Panc1 (cell line): ENCODE results near the gene MRPL50. TPM values are rescaled to one million over a fixed set of nuclear protein-coding genes. Genes with fewer than 3 reads are reported as not detected.

Experiments
- ATAC-seq: fragments of 200-7000 bp; cut with Tn5 transposase; 2 replicates; pipeline ENCODE4 v1.9.1; 2020; ENCODE audit warnings: mild to moderate bottlenecking, moderate library complexity
- BruUV-seq: library from RNA; stranded (reverse); fragments of 400-500 nt; replicated peaks from 2 replicates; lab custom pipeline; 2021; lab: Mats Ljungman, UMichigan
- CTCF ChIA-PET: fragments of 300-600 bp; sonication (Branson Sonifier 250); formaldehyde crosslinking; loops from one replicate; lab custom pipeline; 2022; ENCODE audit warnings: antibody characterized with exemption; lab: Charles Lee
- POLR2A ChIA-PET: fragments of 300-600 bp; sonication (Branson Sonifier 250); formaldehyde crosslinking; loops from one replicate; lab custom pipeline; 2022; ENCODE audit warnings: antibody characterized with exemption; lab: Charles Lee
- DNase-seq: peaks from one replicate; pipeline ENCODE4 v3.0.0-alpha.2; 2010; ENCODE audit warnings: low read depth, low spot score
- H3K27ac ChIP-seq: 2 replicates; pipeline ENCODE4 v1.5.1; 2011; ENCODE audit warnings: mild to moderate bottlenecking, low read length, inconsistent platforms
- H3K27me3 ChIP-seq: fragments of 200-500 bp; sonication (Bioruptor generic); 2 replicates; pipeline ENCODE4 v1.6.0; 2014; ENCODE audit warnings: low read length, inconsistent platforms; ENCODE audit not compliant: control insufficient read depth, insufficient read depth
- H3K36me3 ChIP-seq: fragments of 200-500 bp; sonication (Bioruptor generic); 2 replicates; pipeline ENCODE4 v1.5.1; 2014; ENCODE audit warnings: inconsistent platforms, mild to moderate bottlenecking, low read length, moderate library complexity; ENCODE audit not compliant: control insufficient read depth, insufficient read depth
- H3K4me1 ChIP-seq: 2 replicates; pipeline ENCODE4 v1.5.1; 2011; ENCODE audit warnings: inconsistent platforms, mild to moderate bottlenecking, low read length, moderate library complexity; ENCODE audit not compliant: control insufficient read depth, insufficient read depth
- H3K4me3 ChIP-seq, 2 experiments: 2 replicates each; pipeline ENCODE4 v1.5.1; 2011 to 2012; ENCODE audit warnings: low read depth in 2 of 2, low read length in 2 of 2, mild to moderate bottlenecking in 2 of 2, inconsistent platforms in 1 of 2, moderate library complexity in 1 of 2
- H3K9me3 ChIP-seq: fragments of 200-500 bp; sonication (Bioruptor generic); 2 replicates; pipeline ENCODE4 v1.5.1; 2014; ENCODE audit warnings: low read depth, mild to moderate bottlenecking, inconsistent platforms, low read length, moderate library complexity; ENCODE audit not compliant: control insufficient read depth, insufficient read depth
- CTCF ChIP-seq: fragments of 450-650 bp; IDR thresholded peaks from 2 replicates; pipeline ENCODE4 v1.5.1; 2017; ENCODE audit warnings: mild to moderate bottlenecking
- POLR2AphosphoS5 ChIP-seq: IDR thresholded peaks from 2 replicates; pipeline ENCODE4 v1.6.1; 2012; ENCODE audit warnings: mild to moderate bottlenecking, low read depth, low read length, moderate library complexity
- SIN3A ChIP-seq: IDR thresholded peaks from 2 replicates; pipeline ENCODE4 v1.6.1; 2012; ENCODE audit warnings: low read depth, mild to moderate bottlenecking, low read length, moderate library complexity, borderline replicate concordance; ENCODE audit not compliant: insufficient read depth
- TCF7L2 ChIP-seq: IDR thresholded peaks from 2 replicates; pipeline ENCODE4 v1.6.1; 2011; ENCODE audit warnings: mild to moderate bottlenecking, low read depth, low read length, inconsistent platforms
- in situ Hi-C: cut with HindIII; loops from 2 replicates; pipeline ENCODE4 v1.10.0; 2016; ENCODE audit warnings: low sequenced_read_pairs, low pct_unique_long_range_greater_than_20kb
- intact Hi-C: fragments of 100-400 bp; cut with micrococcal nuclease; formaldehyde crosslinking; loops from one replicate; pipeline ENCODE4 v1.10.0; 2022; ENCODE audit not compliant: unreplicated experiment
- total RNA-seq: library from RNA; stranded (reverse); gene quantifications from one replicate; pipeline ENCODE4 v1.2.1, GENCODE V29; 2021; ENCODE audit not compliant: unreplicated experiment
- TF ChIP-seq, protein P1 (sequence below), 2 experiments: IDR thresholded peaks; 2 replicates each; pipeline ENCODE4 v1.6.1; 2011 to 2012; ENCODE audit warnings: low read depth in 2 of 2, control low read depth in 1 of 2, low read length in 1 of 2, mild to moderate bottlenecking in 1 of 2, moderate library complexity in 1 of 2; ENCODE audit not compliant: insufficient read depth in 1 of 2

The MRPL50 gene
- total RNA-seq, 1 experiment from 2014 or later, result 7.2 TPM

GRCh38 chr9:101381118-101381517 is 17.3 kb downstream of the MRPL50 start:
- no peaks in the 10 kb centered on the region for H3K36me3 ChIP-seq
- in situ Hi-C loops (no loop called here), intact Hi-C loops (no loop called here)
- H3K9me3 ChIP-seq, result no peaks in the 10 kb centered on the region
- ATAC-seq (no peak), DNase-seq (no peak)
- H3K27ac ChIP-seq, result no peak overlapping the region
- ChIA-PET CTCF (no interaction called here), POLR2A (no interaction called here)
- H3K27me3 ChIP-seq, result no peaks in the 10 kb centered on the region
- no peak overlapping the region for H3K4me3 ChIP-seq
- BruUV-seq, result no TSS peak
- no peaks in the 10 kb centered on the region for H3K4me1 ChIP-seq
- no peak for TF ChIP-seq SIN3A
- TF ChIP-seq, protein P1, sequence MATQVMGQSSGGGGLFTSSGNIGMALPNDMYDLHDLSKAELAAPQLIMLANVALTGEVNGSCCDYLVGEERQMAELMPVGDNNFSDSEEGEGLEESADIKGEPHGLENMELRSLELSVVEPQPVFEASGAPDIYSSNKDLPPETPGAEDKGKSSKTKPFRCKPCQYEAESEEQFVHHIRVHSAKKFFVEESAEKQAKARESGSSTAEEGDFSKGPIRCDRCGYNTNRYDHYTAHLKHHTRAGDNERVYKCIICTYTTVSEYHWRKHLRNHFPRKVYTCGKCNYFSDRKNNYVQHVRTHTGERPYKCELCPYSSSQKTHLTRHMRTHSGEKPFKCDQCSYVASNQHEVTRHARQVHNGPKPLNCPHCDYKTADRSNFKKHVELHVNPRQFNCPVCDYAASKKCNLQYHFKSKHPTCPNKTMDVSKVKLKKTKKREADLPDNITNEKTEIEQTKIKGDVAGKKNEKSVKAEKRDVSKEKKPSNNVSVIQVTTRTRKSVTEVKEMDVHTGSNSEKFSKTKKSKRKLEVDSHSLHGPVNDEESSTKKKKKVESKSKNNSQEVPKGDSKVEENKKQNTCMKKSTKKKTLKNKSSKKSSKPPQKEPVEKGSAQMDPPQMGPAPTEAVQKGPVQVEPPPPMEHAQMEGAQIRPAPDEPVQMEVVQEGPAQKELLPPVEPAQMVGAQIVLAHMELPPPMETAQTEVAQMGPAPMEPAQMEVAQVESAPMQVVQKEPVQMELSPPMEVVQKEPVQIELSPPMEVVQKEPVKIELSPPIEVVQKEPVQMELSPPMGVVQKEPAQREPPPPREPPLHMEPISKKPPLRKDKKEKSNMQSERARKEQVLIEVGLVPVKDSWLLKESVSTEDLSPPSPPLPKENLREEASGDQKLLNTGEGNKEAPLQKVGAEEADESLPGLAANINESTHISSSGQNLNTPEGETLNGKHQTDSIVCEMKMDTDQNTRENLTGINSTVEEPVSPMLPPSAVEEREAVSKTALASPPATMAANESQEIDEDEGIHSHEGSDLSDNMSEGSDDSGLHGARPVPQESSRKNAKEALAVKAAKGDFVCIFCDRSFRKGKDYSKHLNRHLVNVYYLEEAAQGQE (IDR thresholded peaks at IDR 0.05; ENCODE audit: insufficient read depth in 1 of 2, low read depth in 2 of 2, low read length in 1 of 2), result no peak

- intact Hi-C loops, result no loop called here
- CTCF ChIA-PET, result no interaction called here
- H3K4me1 ChIP-seq, result no peaks in the 10 kb centered on the region
- no peaks in the 10 kb centered on the region for H3K36me3 ChIP-seq
- DNase-seq (no peak), ATAC-seq (no peak)
- TF ChIP-seq SIN3A, result no peak
- no peak for TF ChIP-seq POLR2AphosphoS5
- TF ChIP-seq TCF7L2, result no peak
- TF ChIP-seq, protein P1 (IDR thresholded peaks at IDR 0.05; ENCODE audit: insufficient read depth in 1 of 2, low read depth in 2 of 2, low read length in 1 of 2), result no peak
- TF ChIP-seq CTCF, result no peak
- POLR2A ChIA-PET, result no interaction called here
- H3K27ac ChIP-seq, result no peak overlapping the region
- no TSS peak for BruUV-seq
- no peaks in the 10 kb centered on the region for H3K9me3 ChIP-seq
- no peak overlapping the region for H3K4me3 ChIP-seq
- no peaks in the 10 kb centered on the region for H3K27me3 ChIP-seq
- in situ Hi-C loops, result no loop called here
Measured at GRCh38 chr9:101380295-101380694, 18.1 kb downstream of the MRPL50 start.
